SU-DHL-6 (cell line): Measurements from ENCODE around the gene ETV3L.

Experiments
- H2AFZ ChIP-seq: fragments of 200-600 bp; sonication (generic); 2 replicates; pipeline ENCODE4 v1.6.1; 2014; ENCODE audit warnings: low read depth, mild to moderate bottlenecking, moderate library complexity, mixed read lengths, antibody characterized with exemption, low read length; ENCODE audit not compliant: severe bottlenecking
- H3F3A ChIP-seq: fragments of 200-600 bp; shearing (Covaris generic); 2 replicates; pipeline ENCODE4 v1.6.0; 2016; ENCODE audit warnings: antibody characterized with exemption, mild to moderate bottlenecking; ENCODE audit not compliant: insufficient read depth
- H3K27ac ChIP-seq: fragments of 200-600 bp; sonication (generic); 2 replicates; pipeline ENCODE4 v1.5.1; 2016; ENCODE audit warnings: low read depth, mild to moderate bottlenecking, low read length, moderate library complexity, mixed read lengths
- H3K27me3 ChIP-seq: fragments of 200-600 bp; sonication (generic), shearing (Covaris generic); 2 replicates; pipeline ENCODE4 v1.6.0; 2014; ENCODE audit warnings: mild to moderate bottlenecking, low read length
- H3K36me3 ChIP-seq: fragments of 200-600 bp; sonication (generic); 2 replicates; pipeline ENCODE4 v1.6.1; 2014; ENCODE audit warnings: mild to moderate bottlenecking, low read length, mixed read lengths
- H3K4me2 ChIP-seq: fragments of 300-600, 200-600 bp; shearing (Covaris generic), sonication (generic); 2 replicates; pipeline ENCODE4 v1.6.0; 2014; ENCODE audit warnings: low read length, low read depth, mild to moderate bottlenecking; ENCODE audit not compliant: poor library complexity, severe bottlenecking
- H3K4me3 ChIP-seq: fragments of 200-600 bp; sonication (generic); 2 replicates; pipeline ENCODE4 v1.5.1; 2014; ENCODE audit warnings: antibody characterized with exemption, low read length, mild to moderate bottlenecking, mixed read lengths; ENCODE audit not compliant: insufficient read depth, poor library complexity, severe bottlenecking
- H3K79me2 ChIP-seq: fragments of 200-600 bp; sonication (generic); 2 replicates; pipeline ENCODE4 v1.6.1; 2014; ENCODE audit warnings: mild to moderate bottlenecking, low read length, moderate library complexity; ENCODE audit not compliant: insufficient read depth
- H3K9ac ChIP-seq: fragments of 200-600 bp; sonication (generic); 2 replicates; pipeline ENCODE4 v1.7.0; 2014; ENCODE audit warnings: mild to moderate bottlenecking, low read length
- H3K9me2 ChIP-seq: fragments of 200-600 bp; sonication (generic); replicated peaks from 2 replicates; pipeline ENCODE4 v1.6.1; 2014; ENCODE audit warnings: low read length; ENCODE audit not compliant: insufficient read depth
- H3K9me3 ChIP-seq: fragments of 200-600 bp; sonication (generic); 2 replicates; pipeline ENCODE4 v1.6.1; 2014; ENCODE audit warnings: low read length, mixed read lengths; ENCODE audit not compliant: insufficient read depth
- H4K20me1 ChIP-seq: fragments of 200-600 bp; sonication (generic); 2 replicates; pipeline ENCODE4 v1.6.1; 2014; ENCODE audit warnings: low read depth, mild to moderate bottlenecking, antibody characterized with exemption, low read length, moderate library complexity, mixed read lengths
- EZH2phosphoT487 ChIP-seq: fragments of 200-600 bp; sonication (generic), shearing (Covaris generic); conservative IDR thresholded peaks from 2 replicates; pipeline ENCODE4 v1.6.1; 2018; ENCODE audit warnings: mild to moderate bottlenecking, antibody characterized with exemption, low read length, moderate library complexity, mixed read lengths
- TF ChIP-seq, protein P1 (sequence below): fragments of 200-600 bp; sonication (generic); IDR thresholded peaks from one replicate; pipeline ENCODE4 v1.5.1; 2017; ENCODE audit warnings: antibody characterized with exemption, mild to moderate bottlenecking, low read length, moderate library complexity; ENCODE audit not compliant: insufficient read depth, poor library complexity, severe bottlenecking

ETV3L gene

DNA sequence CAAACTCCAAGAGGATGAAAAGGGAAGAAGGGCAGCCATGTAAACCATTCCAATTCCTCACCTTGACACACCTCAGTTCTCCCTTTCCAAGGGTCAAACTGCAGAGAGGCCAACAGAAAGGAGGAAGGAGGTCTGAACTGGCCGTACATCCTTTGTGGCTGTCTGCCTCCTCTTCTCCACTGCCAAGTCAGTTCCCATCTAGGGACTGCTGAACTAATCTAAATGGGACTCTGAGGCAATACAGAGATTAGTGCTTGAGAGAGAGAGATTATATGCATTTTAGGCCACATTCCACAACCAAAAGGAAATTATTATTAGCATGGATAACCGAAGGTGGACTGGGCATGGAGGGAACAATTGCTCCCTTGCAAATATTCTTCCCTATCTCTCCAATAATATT is 56.8 kb downstream of the ETV3L start:
- no peaks in the 10 kb centered on the region for H3K9me3 ChIP-seq
- no peaks in the 10 kb centered on the region for H3K36me3 ChIP-seq
- no peak overlapping the region for H3K9ac ChIP-seq
- no peaks in the 10 kb centered on the region for H3K27me3 ChIP-seq
- H3K9me2 ChIP-seq = no peaks in the 10 kb centered on the region
- TF ChIP-seq EZH2phosphoT487 = no peak
- TF ChIP-seq, protein P1, sequence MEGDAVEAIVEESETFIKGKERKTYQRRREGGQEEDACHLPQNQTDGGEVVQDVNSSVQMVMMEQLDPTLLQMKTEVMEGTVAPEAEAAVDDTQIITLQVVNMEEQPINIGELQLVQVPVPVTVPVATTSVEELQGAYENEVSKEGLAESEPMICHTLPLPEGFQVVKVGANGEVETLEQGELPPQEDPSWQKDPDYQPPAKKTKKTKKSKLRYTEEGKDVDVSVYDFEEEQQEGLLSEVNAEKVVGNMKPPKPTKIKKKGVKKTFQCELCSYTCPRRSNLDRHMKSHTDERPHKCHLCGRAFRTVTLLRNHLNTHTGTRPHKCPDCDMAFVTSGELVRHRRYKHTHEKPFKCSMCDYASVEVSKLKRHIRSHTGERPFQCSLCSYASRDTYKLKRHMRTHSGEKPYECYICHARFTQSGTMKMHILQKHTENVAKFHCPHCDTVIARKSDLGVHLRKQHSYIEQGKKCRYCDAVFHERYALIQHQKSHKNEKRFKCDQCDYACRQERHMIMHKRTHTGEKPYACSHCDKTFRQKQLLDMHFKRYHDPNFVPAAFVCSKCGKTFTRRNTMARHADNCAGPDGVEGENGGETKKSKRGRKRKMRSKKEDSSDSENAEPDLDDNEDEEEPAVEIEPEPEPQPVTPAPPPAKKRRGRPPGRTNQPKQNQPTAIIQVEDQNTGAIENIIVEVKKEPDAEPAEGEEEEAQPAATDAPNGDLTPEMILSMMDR = no peak
- H3K79me2 ChIP-seq = no peaks in the 10 kb centered on the region
- no peaks in the 10 kb centered on the region for H3F3A ChIP-seq
- H3K4me2 ChIP-seq = no peak overlapping the region
- no peak overlapping the region for H3K4me3 ChIP-seq
- H2AFZ ChIP-seq = no peak overlapping the region
- no peak overlapping the region for H3K27ac ChIP-seq
- no peaks in the 10 kb centered on the region for H4K20me1 ChIP-seq
